GM12891 (cell line): ENCODE measurements around the gene EPS8.

ENCODE experiments used
- DNase-seq: peaks from one replicate; pipeline ENCODE4 v3.0.0; 2011; ENCODE audit warnings: low spot score; ENCODE audit not compliant: insufficient read length
- FAIRE-seq: peaks from 2 replicates; lab custom pipeline; 2011; peaks lifted over from hg19 to GRCh38; lab: Jason Lieb, UNC
- PAX5 ChIP-seq: IDR thresholded peaks from 2 replicates; pipeline ENCODE4 v1.6.1; 2011; ENCODE audit warnings: low read length, moderate library complexity, mild to moderate bottlenecking; ENCODE audit not compliant: insufficient read depth, severe bottlenecking
- POLR2A ChIP-seq: IDR thresholded peaks from 2 replicates; pipeline ENCODE4 v1.6.1; 2011; ENCODE audit warnings: low read depth, low read length, control low read depth
- POLR2AphosphoS5 ChIP-seq: IDR thresholded peaks from 2 replicates; pipeline ENCODE4 v1.6.1; 2011; ENCODE audit warnings: low read depth, low read length, control low read depth
- POU2F2 ChIP-seq: IDR thresholded peaks from 2 replicates; pipeline ENCODE4 v1.6.1; 2011; ENCODE audit warnings: low read depth, mild to moderate bottlenecking, control low read depth, low read length, moderate library complexity
- SPI1 ChIP-seq: IDR thresholded peaks from 2 replicates; pipeline ENCODE4 v1.6.1; 2011; ENCODE audit warnings: low read depth, low read length, control low read depth
- TAF1 ChIP-seq: IDR thresholded peaks from 2 replicates; pipeline ENCODE4 v1.6.1; 2011; ENCODE audit warnings: low read depth, low read length, control low read depth

The EPS8 gene

GRCh38 chr12:15697201-15697600, 92.0 kb downstream of the EPS8 start:
- FAIRE-seq (peak; percentile 69), DNase-seq (no peak)
- no peak for TF ChIP-seq POU2F2
- TF ChIP-seq PAX5, result no peak
- TF ChIP-seq POLR2A, result no peak
- TF ChIP-seq POLR2AphosphoS5, result no peak
- no peak for TF ChIP-seq SPI1
- TF ChIP-seq TAF1, result no peak

GRCh38 chr12:15693228-15693911, 95.8 kb downstream of the EPS8 start:
- TF ChIP-seq POLR2AphosphoS5 (no peak), TAF1 (no peak), POLR2A (no peak), PAX5 (no peak), POU2F2 (no peak), SPI1 (no peak)
- FAIRE-seq (no peak), DNase-seq (no peak)

GRCh38 chr12:15691388-15691787, 97.8 kb downstream of the EPS8 start:
- FAIRE-seq (no peak), DNase-seq (no peak)
- TF ChIP-seq TAF1 (no peak), PAX5 (no peak), POLR2A (no peak), POLR2AphosphoS5 (no peak)

GRCh38 chr12:15690320-15690719, 98.9 kb downstream of the EPS8 start:
- no peak for FAIRE-seq
- no peak for TF ChIP-seq POLR2A
- TF ChIP-seq POU2F2, result no peak
- TF ChIP-seq SPI1, result no peak
- TF ChIP-seq POLR2AphosphoS5, result no peak
- TF ChIP-seq PAX5, result no peak
- no peak for TF ChIP-seq TAF1
- no peak for DNase-seq

- no peak for DNase-seq
- no peak for FAIRE-seq
- no peak for TF ChIP-seq POU2F2
- no peak for TF ChIP-seq TAF1
- TF ChIP-seq SPI1, result no peak
- TF ChIP-seq PAX5, result no peak
- no peak for TF ChIP-seq POLR2AphosphoS5
- no peak for TF ChIP-seq POLR2A
Measured at GRCh38 chr12:15689751-15690191, 99.4 kb downstream of the EPS8 start.

- TF ChIP-seq TAF1, result no peak
- no peak for TF ChIP-seq PAX5
- no peak for TF ChIP-seq POLR2AphosphoS5
- no peak for FAIRE-seq
- no peak for DNase-seq
Measured at GRCh38 chr12:15688838-15689625, 100.2 kb downstream of the EPS8 start.

- no peak for FAIRE-seq
- DNase-seq, result no peak
- TF ChIP-seq POLR2A, result no peak
- peak; percentile 15; the same call in 1 of the 2 replicates for TF ChIP-seq SPI1
Measured at GRCh38 chr12:15688202-15688736, 100.9 kb downstream of the EPS8 start.

GRCh38 chr12:15687583-15687982, 101.6 kb downstream of the EPS8 start:
- no peak for DNase-seq
- no peak for FAIRE-seq
- TF ChIP-seq TAF1 (no peak), POU2F2 (no peak), PAX5 (no peak), SPI1 (no peak), POLR2A (no peak), POLR2AphosphoS5 (no peak)

GRCh38 chr12:15684896-15685658, 104.1 kb downstream of the EPS8 start:
- TF ChIP-seq SPI1 (no peak), POLR2A (no peak), POU2F2 (no peak), PAX5 (no peak), TAF1 (no peak), POLR2AphosphoS5 (no peak)
- DNase-seq, result no peak
- no peak for FAIRE-seq

- no peak for DNase-seq
- FAIRE-seq, result no peak
- TF ChIP-seq POLR2AphosphoS5, result no peak
- TF ChIP-seq SPI1, result no peak
- TF ChIP-seq TAF1, result no peak
- no peak for TF ChIP-seq PAX5
Measured at GRCh38 chr12:15682826-15683225, 106.4 kb downstream of the EPS8 start.

- no peak for DNase-seq
- no peak for TF ChIP-seq POLR2AphosphoS5
- no peak for TF ChIP-seq TAF1
- no peak for FAIRE-seq
Measured at GRCh38 chr12:15679151-15679550, 110.0 kb downstream of the EPS8 start.
